Measurements from ENCODE around the gene PAX2.

DNA sequence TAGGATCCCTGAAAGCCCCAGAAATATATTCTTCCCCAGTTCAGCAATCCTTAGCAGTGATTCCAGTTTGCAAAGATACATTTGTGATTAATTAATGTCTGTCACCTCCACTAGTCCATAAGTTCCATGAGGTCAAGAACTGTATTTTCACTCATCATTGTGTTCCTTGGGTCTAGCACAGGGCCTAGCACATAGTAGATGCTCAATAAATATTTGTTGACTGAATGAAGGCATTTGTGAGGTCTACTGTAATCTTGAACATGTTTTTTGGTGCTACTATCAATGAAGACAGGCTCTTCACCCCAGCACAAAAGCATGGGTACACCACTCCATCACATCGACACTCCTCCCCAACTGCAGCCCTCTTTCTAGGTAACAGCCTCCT, 30.8 kb upstream of the PAX2 start:
- no peak for TF ChIP-seq POLR2A (IDR thresholded peaks at IDR 0.05)
- TF ChIP-seq, protein P1, sequence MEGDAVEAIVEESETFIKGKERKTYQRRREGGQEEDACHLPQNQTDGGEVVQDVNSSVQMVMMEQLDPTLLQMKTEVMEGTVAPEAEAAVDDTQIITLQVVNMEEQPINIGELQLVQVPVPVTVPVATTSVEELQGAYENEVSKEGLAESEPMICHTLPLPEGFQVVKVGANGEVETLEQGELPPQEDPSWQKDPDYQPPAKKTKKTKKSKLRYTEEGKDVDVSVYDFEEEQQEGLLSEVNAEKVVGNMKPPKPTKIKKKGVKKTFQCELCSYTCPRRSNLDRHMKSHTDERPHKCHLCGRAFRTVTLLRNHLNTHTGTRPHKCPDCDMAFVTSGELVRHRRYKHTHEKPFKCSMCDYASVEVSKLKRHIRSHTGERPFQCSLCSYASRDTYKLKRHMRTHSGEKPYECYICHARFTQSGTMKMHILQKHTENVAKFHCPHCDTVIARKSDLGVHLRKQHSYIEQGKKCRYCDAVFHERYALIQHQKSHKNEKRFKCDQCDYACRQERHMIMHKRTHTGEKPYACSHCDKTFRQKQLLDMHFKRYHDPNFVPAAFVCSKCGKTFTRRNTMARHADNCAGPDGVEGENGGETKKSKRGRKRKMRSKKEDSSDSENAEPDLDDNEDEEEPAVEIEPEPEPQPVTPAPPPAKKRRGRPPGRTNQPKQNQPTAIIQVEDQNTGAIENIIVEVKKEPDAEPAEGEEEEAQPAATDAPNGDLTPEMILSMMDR (IDR thresholded peaks at IDR 0.05): no peak
